NOMO-1 (cell line): ENCODE measurements around the gene NMNAT2.
"Not testable (repeated sequence)": the region's sequence is repeated elsewhere in the genome, so short reads cannot be mapped to it uniquely, and the experiment has no call there.

Source experiments
- DNase-seq, 2 experiments: peaks; one replicate each; lab custom pipeline; 2025; ENCODE audit not compliant: unreplicated experiment in 2 of 2; lab: John Stamatoyannopoulos, UW

Gene NMNAT2

GRCh38 chr1:183273984-183274383 is 144.2 kb downstream of the NMNAT2 start:
- DNase-seq: not testable (repeated sequence)

GRCh38 chr1:183273300-183273699 is 144.9 kb downstream of the NMNAT2 start:
- no peak for DNase-seq

GRCh38 chr1:183272390-183272848 is 145.8 kb downstream of the NMNAT2 start:
- DNase-seq: no peak

- DNase-seq: no peak
Measured at GRCh38 chr1:183270541-183271141, 147.5 kb downstream of the NMNAT2 start.

- no peak for DNase-seq
Measured at GRCh38 chr1:183267646-183268431, 150.3 kb downstream of the NMNAT2 start.

- no peak for DNase-seq
Measured at GRCh38 chr1:183263886-183264602, 154.1 kb downstream of the NMNAT2 start.

- no peak for DNase-seq
Measured at GRCh38 chr1:183262628-183263200, 155.5 kb downstream of the NMNAT2 start.

- peak in 1 of 2 experiments; percentile 7 for DNase-seq
Measured at GRCh38 chr1:183259924-183260323, 158.3 kb downstream of the NMNAT2 start.

GRCh38 chr1:183255073-183255472 is 163.1 kb downstream of the NMNAT2 start:
- no peak for DNase-seq

- DNase-seq: no peak
Measured at GRCh38 chr1:183251959-183252450, 166.2 kb downstream of the NMNAT2 start.

- DNase-seq: no peak
Measured at GRCh38 chr1:183251101-183251958, 166.8 kb downstream of the NMNAT2 start.

- DNase-seq: no peak
Measured at GRCh38 chr1:183249941-183250452, 168.2 kb downstream of the NMNAT2 start.

- no peak for DNase-seq
Measured at GRCh38 chr1:183248989-183249691, 169.0 kb downstream of the NMNAT2 start.

GRCh38 chr1:183247931-183248330 is 170.2 kb downstream of the NMNAT2 start:
- DNase-seq: no peak

- DNase-seq: no peak
Measured at GRCh38 chr1:183247484-183247883, 170.7 kb downstream of the NMNAT2 start.

- DNase-seq: no peak
Measured at GRCh38 chr1:183247066-183247465, 171.1 kb downstream of the NMNAT2 start.

GRCh38 chr1:183246436-183246835 is 171.7 kb downstream of the NMNAT2 start:
- peak; percentile 26 to 66 for DNase-seq

GRCh38 chr1:183245357-183245756 is 172.8 kb downstream of the NMNAT2 start:
- no peak for DNase-seq

GRCh38 chr1:183244466-183244865 is 173.7 kb downstream of the NMNAT2 start:
- peak; percentile 27 to 32 for DNase-seq
